Activated CD8-positive, alpha-beta memory T cell treated with anti-CD3 and anti-CD28 coated beads, Interleukin-2, amount 50 U/mL, for 24 hours (primary cell): ENCODE results near the gene CD48.
"Not testable (repeated sequence)": the region's sequence is repeated elsewhere in the genome, so short reads cannot be mapped to it uniquely, and the experiment has no call there.

Experiments used
- DNase-seq: peaks from one replicate; pipeline ENCODE4 v3.0.0-alpha.2; 2020; ENCODE audit errors: extremely low read depth

The CD48 gene

GRCh38 chr1:160741612-160742348 is 30.2 kb upstream of the CD48 start:
- no peak for DNase-seq

- DNase-seq = no peak
Observed at GRCh38 chr1:160741092-160741501, 29.5 kb upstream of the CD48 start.

GRCh38 chr1:160740133-160740688 is 28.6 kb upstream of the CD48 start:
- no peak for DNase-seq

- no peak for DNase-seq
Observed at GRCh38 chr1:160739098-160739511, 27.5 kb upstream of the CD48 start, which contains the start of gene SLAMF7. Gene SLAMF7 (plus strand): TSS chr1:160739247. CDS start chr1:160739302, 55 bp downstream.

- no peak for DNase-seq
Observed at GRCh38 chr1:160738271-160738670, 26.6 kb upstream of the CD48 start.

- no peak for DNase-seq
Observed at GRCh38 chr1:160734301-160734700, 22.7 kb upstream of the CD48 start.

GRCh38 chr1:160733898-160734297 is 22.3 kb upstream of the CD48 start:
- DNase-seq = no peak

- DNase-seq = no peak
Observed at GRCh38 chr1:160731990-160732389, 20.4 kb upstream of the CD48 start.

- not testable (repeated sequence) for DNase-seq
Observed at GRCh38 chr1:160731564-160731963, 19.9 kb upstream of the CD48 start.

GRCh38 chr1:160727316-160727640 is 15.7 kb upstream of the CD48 start:
- DNase-seq = no peak

- DNase-seq = no peak
Observed at GRCh38 chr1:160726498-160727315, 15.1 kb upstream of the CD48 start.

- no peak for DNase-seq
Observed at GRCh38 chr1:160726114-160726497, 14.5 kb upstream of the CD48 start.

- DNase-seq = no peak
Observed at GRCh38 chr1:160724465-160725242, 13.0 kb upstream of the CD48 start.

- DNase-seq = no peak
Observed at GRCh38 chr1:160723332-160723731, 11.7 kb upstream of the CD48 start.

GRCh38 chr1:160722726-160723125 is 11.1 kb upstream of the CD48 start:
- no peak for DNase-seq

- DNase-seq = no peak
Observed at GRCh38 chr1:160721473-160721872, 9.9 kb upstream of the CD48 start.

- no peak for DNase-seq
Observed at GRCh38 chr1:160720356-160721085, 8.9 kb upstream of the CD48 start.

GRCh38 chr1:160718210-160718609 is 6.6 kb upstream of the CD48 start:
- no peak for DNase-seq

- no peak for DNase-seq
Observed at GRCh38 chr1:160717306-160717705, 5.7 kb upstream of the CD48 start.

- DNase-seq = no peak
Observed at GRCh38 chr1:160716013-160716412, 4.4 kb upstream of the CD48 start.

GRCh38 chr1:160714034-160714648 is 2.5 kb upstream of the CD48 start:
- not testable (repeated sequence) for DNase-seq
